Skin epidermis (tissue), 12 donors: Measurements from ENCODE around the gene MYOF.
"Not testable (repeated sequence)": the region's sequence is repeated elsewhere in the genome, so short reads cannot be mapped to it uniquely, and the experiment has no call there.

Experiments
- H3K27ac ChIP-seq, 21 experiments: fragments of 200-600 bp; sonication (generic) in 11 of 21; one replicate each; pipeline ENCODE4 v1.5.0; 2020; ENCODE audit warnings: mild to moderate bottlenecking in 3 of 21, inconsistent platforms in 2 of 21, moderate library complexity in 2 of 21
- H3K4me3 ChIP-seq, 7 experiments: fragments of 200-600 bp; sonication (generic) in 2 of 7; one replicate each; pipeline ENCODE4 v1.5.0; 2020; ENCODE audit warnings: inconsistent platforms in 2 of 7, mild to moderate bottlenecking in 2 of 7, moderate library complexity in 1 of 7

The MYOF gene

DNA sequence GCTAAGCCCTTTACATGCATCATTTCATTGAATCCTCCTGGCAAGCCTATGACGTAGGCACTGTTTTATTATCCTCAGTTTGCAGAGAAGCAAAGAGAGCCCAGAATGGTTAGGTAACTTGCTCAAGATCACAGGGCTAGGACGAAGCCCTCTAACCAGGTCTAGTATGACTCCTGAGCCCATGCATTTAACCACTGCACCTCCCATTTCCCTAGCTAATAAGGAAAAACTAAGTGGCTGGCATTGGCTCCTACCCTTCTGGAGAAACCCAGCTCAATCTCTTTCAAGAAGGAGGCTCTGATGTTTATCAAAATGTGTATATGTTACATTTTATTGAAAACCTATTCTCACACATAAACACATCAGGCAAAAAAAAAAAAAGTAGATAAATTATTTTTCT is 19.8 kb downstream of the MYOF start:
- Histone ChIP-seq H3K4me3 (no peak overlapping the region), H3K27ac (peak overlapping the region in 18 of 21 experiments; percentile 8 to 94 (median 78))

- peak overlapping the region in 20 of 21 experiments; percentile 24 to 94 (median 78) for H3K27ac ChIP-seq
- no peak overlapping the region for H3K4me3 ChIP-seq
Measured at GRCh38 chr10:93461807-93462178, 20.3 kb downstream of the MYOF start.

DNA sequence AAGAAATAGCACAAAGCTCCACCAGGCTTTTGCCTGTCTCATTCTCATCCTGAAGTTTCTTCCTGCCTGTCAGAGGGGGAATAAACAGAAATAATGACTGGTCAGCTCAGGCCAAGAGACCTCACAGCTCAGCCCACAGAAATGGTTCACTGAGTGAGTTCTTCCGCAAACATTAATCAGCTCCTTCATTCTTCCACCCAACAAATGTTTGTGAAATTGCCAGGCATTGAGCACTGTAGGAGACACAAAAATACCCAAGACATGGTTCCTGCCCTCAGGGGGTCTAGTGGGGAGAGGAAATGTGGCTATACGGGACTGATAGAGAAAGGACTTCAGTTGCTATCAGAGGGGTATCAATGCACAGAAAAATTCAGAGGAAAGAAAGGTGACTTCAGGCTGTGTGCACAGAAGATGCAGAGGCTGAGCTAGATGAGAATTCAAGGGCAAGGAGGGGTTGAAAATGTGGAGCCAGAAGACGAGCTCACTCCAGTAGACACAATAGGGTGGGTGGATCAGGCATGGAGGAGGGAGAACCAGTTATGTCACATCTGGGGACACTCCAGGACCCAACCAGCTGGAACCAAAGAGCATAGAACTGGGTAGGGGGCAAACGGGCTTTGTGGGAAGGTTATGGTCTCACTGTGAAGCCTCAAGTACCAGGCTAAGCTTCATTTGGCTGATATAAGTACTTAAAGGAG is 20.9 kb downstream of the MYOF start:
- peak overlapping the region in 20 of 21 experiments; percentile 24 to 94 (median 78) for H3K27ac ChIP-seq

GRCh38 chr10:93459466-93459865 is 22.7 kb downstream of the MYOF start:
- Histone ChIP-seq H3K4me3 (no peak overlapping the region), H3K27ac (peak overlapping the region in 20 of 21 experiments; percentile 59 to 94 (median 78))

More for the DNA sequence above, 20.9 kb downstream of the MYOF start:
- H3K4me3 ChIP-seq: no peak overlapping the region

DNA sequence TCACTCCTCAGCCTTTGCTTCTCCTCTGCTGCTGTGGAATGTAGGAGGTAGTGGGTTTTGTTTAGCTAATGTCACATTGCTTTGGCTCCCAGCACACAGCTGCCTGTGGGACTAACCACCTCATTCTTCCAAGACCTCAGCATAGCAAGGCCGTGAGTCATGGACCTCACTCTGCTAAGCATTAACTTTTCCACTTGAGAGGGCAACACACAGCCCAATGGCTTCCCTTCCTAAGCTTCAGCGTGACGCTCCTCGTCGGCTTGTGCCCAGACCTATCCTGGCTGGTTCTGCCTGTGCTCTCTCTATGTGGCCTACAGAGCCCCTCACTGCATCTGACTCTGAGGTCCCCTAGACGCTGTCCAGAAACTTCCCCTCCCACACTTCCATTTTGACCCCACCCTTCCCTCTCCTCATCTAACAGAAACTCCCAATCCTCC is 23.3 kb downstream of the MYOF start:
- Histone ChIP-seq H3K27ac (peak overlapping the region in 20 of 21 experiments; percentile 59 to 94 (median 78)), H3K4me3 (no peak overlapping the region)

DNA sequence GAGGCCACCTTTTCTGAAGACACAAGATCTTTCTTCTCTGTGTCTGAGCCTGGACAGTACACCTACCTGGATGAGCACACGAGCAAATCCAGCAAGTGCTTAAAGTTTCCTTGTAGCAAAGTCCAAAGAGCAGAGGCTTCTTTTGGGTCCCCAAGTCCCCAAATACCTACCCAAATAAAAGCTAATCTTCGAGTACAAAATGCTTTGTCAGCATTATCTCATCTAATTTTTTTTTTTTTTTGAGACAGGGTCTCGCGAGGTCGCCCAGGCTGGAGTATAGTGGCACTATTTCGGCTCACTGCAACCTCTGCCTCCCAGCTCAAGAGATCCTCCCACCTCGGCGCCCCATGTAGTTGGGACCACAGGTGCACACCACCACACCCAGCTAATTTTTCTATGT is 24.6 kb downstream of the MYOF start:
- Histone ChIP-seq H3K4me3 (no peak overlapping the region), H3K27ac (peak overlapping the region in 10 of 21 experiments; percentile 29 to 94 (median 78))

GRCh38 chr10:93456480-93456879 is 25.7 kb downstream of the MYOF start:
- H3K4me3 ChIP-seq: no peak overlapping the region
- H3K27ac ChIP-seq: peak overlapping the region in 10 of 21 experiments; percentile 3 to 94 (median 32)

DNA sequence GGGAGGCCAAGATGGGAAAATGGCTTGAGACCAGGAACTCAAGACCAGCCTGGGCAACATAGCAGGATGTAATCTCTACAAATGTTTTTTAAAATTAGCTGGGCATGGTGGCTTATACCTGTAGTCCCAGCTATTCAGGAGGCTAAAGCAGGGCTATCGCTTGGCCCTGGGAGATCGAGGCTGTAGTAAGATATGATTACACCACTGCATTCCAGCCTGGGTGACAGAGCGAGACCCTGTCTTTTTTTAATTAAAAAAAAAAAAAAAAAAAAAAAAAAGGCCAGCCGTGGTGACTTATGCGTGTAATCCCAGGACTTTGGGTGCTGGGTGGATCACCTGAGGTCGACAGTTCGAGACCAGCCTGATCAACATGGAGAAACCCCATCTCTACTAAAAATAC is 27.4 kb downstream of the MYOF start:
- H3K27ac ChIP-seq: peak overlapping the region in 7 of 21 experiments; percentile 21 to 66 (median 57)
- H3K4me3 ChIP-seq: no peak overlapping the region

- Histone ChIP-seq H3K4me3 (no peak overlapping the region), H3K27ac (peak overlapping the region in 7 of 21 experiments; percentile 8 to 57 (median 52))
Measured at GRCh38 chr10:93454146-93454545, 28.0 kb downstream of the MYOF start.

GRCh38 chr10:93452143-93452542 is 30.0 kb downstream of the MYOF start:
- H3K27ac ChIP-seq: peak overlapping the region in 1 of 21 experiments; percentile 14
- H3K4me3 ChIP-seq: no peak overlapping the region

DNA sequence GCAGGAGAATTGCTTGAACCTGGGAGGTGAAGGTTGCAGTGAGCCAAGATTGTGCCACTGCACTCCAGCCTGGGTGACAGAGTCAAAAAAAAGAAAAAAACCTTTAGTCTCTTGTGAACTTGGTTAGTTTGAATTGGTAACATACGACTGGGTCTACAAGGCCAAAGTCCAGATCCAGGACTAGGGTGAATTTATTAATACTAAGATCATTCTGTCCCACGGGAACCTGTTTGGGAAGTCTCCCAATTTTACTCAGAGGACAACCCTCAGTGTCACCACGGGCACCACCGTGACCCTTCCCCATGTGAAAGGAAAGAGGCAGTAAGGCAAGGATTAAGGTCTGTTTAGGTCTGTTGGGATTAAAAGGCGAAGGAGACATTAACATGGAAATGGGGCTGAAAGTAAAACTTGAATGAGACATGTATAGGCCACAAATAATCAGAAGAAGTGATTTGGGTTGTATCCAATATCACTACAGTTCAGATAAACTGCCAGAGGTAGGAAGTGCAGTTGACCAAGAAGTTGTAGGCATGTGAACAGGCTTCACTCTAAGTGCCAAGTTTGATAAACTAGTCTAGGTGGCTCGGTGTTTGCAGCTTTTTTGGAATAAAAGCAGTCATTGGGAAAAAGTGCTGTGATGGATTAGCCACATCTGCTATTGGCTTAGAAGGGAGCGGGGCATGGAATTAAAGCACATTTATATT is 30.7 kb downstream of the MYOF start:
- Histone ChIP-seq H3K4me3 (no peak overlapping the region), H3K27ac (peak overlapping the region in 4 of 21 experiments; percentile 14 to 49 (median 46))

- no peak overlapping the region for H3K4me3 ChIP-seq
- peak overlapping the region in 4 of 21 experiments; percentile 6 to 21 (median 14) for H3K27ac ChIP-seq
Measured at GRCh38 chr10:93447970-93448369, 34.2 kb downstream of the MYOF start.

DNA sequence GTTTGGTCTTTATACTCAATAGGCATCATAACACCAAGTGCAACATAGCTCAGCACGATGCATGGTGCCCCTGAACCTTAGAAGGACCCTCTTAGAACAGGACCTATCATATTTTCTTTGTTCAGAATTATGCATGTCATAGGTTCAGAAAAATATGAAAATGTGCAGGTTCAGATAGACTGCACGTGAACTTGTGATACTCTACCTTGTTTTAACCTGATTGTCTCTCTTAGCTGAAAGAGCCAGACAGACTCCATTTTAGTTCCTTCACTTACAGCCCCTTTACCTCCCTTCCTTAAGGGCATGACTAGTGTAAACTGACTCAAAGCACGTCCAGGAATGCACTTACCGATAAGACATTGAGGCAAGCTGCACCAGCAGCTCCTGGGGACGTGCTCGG is 35.1 kb downstream of the MYOF start:
- peak overlapping the region in 13 of 21 experiments; percentile 1 to 87 (median 79) for H3K27ac ChIP-seq

GRCh38 chr10:93445978-93446720 is 36.0 kb downstream of the MYOF start:
- H3K4me3 ChIP-seq: no peak overlapping the region

More for the DNA sequence above, 35.1 kb downstream of the MYOF start:
- H3K4me3 ChIP-seq: no peak overlapping the region

DNA sequence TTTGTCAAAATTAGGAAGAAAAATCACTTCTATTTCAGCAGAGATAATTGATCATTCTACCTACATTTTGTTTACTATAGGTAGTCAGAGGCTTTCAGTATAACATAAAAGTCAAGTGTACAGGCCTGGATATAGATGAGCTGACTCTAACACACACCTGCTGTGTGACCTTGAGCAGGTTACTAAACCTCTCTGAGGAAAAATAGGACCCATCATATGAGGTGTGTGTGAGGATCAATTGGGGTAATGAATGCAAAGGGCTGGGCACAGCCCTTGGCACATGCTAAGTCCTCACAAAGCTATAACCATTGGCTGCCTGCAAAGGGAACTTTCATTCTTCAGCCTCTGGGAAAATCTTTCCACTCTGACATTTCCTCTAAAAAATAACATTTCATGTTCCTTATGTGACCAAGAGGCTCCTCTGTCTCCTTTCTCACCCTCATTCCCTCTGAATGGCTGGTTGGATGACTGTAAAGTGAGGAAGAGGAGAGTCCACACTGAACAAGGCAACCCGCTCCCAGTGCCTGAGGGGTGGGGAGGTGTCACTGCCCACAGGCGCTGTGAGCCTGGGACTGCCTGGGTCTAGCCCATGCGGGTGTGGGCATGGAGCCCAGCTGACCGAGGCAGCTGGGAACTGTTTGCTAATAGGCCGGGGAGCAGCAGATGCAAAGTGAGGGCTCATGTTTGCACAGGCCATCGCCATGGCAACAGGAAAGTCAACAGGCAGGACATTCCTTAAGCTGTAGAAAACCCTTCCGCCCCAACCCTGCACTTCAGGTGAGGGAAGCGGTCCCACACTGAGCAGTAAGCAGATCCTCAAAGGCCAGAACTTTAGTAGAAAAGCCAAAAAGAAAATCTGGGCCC is 36.8 kb downstream of the MYOF start:
- Histone ChIP-seq H3K4me3 (no peak overlapping the region), H3K27ac (peak overlapping the region in 20 of 21 experiments; percentile 37 to 87 (median 76))

More at GRCh38 chr10:93445978-93446720, 36.0 kb downstream of the MYOF start:
- peak overlapping the region in 20 of 21 experiments; percentile 37 to 87 (median 76) for H3K27ac ChIP-seq

DNA sequence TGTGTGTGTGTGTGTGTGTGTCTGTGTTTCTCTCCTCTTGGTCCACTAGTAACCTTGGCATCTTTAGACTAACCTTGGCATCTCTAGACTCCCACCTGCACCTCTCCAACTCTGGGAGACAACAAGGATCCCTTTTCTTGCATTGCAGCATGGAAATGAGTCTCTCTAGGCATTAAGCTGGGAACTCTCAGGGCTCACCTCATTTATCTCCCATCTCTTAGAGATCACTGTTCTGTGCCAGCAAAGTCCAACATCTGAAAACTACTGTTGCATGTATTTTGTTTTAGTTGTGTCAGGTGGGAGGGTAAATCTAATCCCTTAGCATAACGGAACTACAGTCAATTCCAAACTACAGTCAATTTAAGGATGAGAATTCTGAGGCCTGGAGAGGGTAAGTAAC is 38.7 kb downstream of the MYOF start:
- no peak overlapping the region for H3K4me3 ChIP-seq
- peak overlapping the region in 6 of 21 experiments; percentile 3 to 83 (median 12) for H3K27ac ChIP-seq

GRCh38 chr10:93442721-93443120 is 39.4 kb downstream of the MYOF start:
- peak overlapping the region in 8 of 21 experiments; percentile 4 to 83 (median 26) for H3K27ac ChIP-seq
- H3K4me3 ChIP-seq: not testable (repeated sequence)

GRCh38 chr10:93440591-93441091 is 41.5 kb downstream of the MYOF start:
- no peak overlapping the region for H3K4me3 ChIP-seq
- H3K27ac ChIP-seq: peak overlapping the region in 15 of 21 experiments; percentile 18 to 99 (median 88)
